ENCODE results near the gene SV2B. TPM values are rescaled to one million over a fixed set of nuclear protein-coding genes. Genes with fewer than 3 reads are reported as not detected.

The SV2B gene
- total RNA-seq, 1 experiment from 2014 or later = not detected

DNA sequence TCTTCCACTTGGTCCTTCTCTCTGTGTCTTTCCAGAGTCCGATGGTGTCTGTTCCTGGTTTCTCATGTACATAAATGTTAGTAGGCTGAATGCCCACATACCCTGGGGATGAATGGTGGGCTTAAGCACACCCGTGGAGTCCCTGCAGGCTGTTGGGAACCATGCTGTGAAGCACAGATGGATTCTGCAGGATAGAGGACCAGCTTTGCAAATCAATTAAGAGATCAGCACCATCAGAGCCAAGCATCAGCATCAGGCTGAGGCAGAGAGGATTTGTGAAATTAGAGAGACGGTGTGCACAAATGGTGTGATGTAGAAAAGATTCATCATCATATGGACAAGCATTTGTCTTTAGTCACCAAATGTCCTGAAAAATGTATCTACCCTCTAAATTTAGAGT, 127.1 kb downstream of the SV2B start:
- Histone ChIP-seq H3K4ac (ENCODE audit: low read depth, low read length) (no peak overlapping the region), H2BK12ac (ENCODE audit: insufficient read length, low read depth, low read length) (no peak overlapping the region), H2BK120ac (ENCODE audit: low read depth, low read length, poor library complexity, severe bottlenecking) (no peak overlapping the region), H2AFZ (ENCODE audit: low read length) (no peak overlapping the region), H3K18ac (ENCODE audit: insufficient read length, low read depth, low read length) (no peak overlapping the region), H3K79me1 (ENCODE audit: insufficient read depth, low read depth, low read length, poor library complexity, severe bottlenecking) (no peaks in the 10 kb centered on the region), H2BK15ac (ENCODE audit: low read depth, low read length) (no peak overlapping the region), H3T11ph (ENCODE audit: low read length) (no peak overlapping the region), H3K9me3 (ENCODE audit: control insufficient read depth, low read depth, low read length) (no peaks in the 10 kb centered on the region), H3K79me2 (ENCODE audit: insufficient read depth, low read length) (no peaks in the 10 kb centered on the region), H2BK5ac (ENCODE audit: insufficient read length, low read length) (no peak overlapping the region), H3K27me3 (ENCODE audit: insufficient read depth, low read length) (no peaks in the 10 kb centered on the region), H3K4me1 (ENCODE audit: insufficient read depth, low read length) (no peaks in the 10 kb centered on the region), H2BK20ac (ENCODE audit: low read depth, low read length, poor library complexity, severe bottlenecking) (no peak overlapping the region), H3K27ac (ENCODE audit: insufficient read length, low read depth, low read length) (no peak overlapping the region), H4K5ac (ENCODE audit: insufficient read length, low read depth, low read length) (no peak overlapping the region), H4K8ac (replicated peaks; ENCODE audit: insufficient read length, low read depth, low read length) (no peak overlapping the region), H3K23ac (ENCODE audit: insufficient read length, low read depth, low read length) (no peak overlapping the region), H4K91ac (ENCODE audit: insufficient read length, low read depth, low read length) (no peak overlapping the region), H3K23me2 (ENCODE audit: insufficient read length, low read depth, low read length, poor library complexity, severe bottlenecking) (no peaks in the 10 kb centered on the region), H3K9ac (ENCODE audit: extremely low read depth, insufficient read length, low read length) (no peak overlapping the region), H2AK5ac (ENCODE audit: insufficient read length, low read length) (no peak overlapping the region), H3K4me2 (ENCODE audit: insufficient read depth, insufficient read length, low read length) (no peak overlapping the region), H3K56ac (ENCODE audit: insufficient read length, low read depth, low read length) (no peak overlapping the region), H3K14ac (ENCODE audit: insufficient read depth, low read length) (no peak overlapping the region), H4K20me1 (ENCODE audit: control insufficient read depth, insufficient read depth, insufficient read length) (no peaks in the 10 kb centered on the region)
- H3K27ac Mint-ChIP-seq = no peak overlapping the region; a peak in 1 of 7 replicates
- no peak for DNase-seq
- peaks cover 9% of the 10 kb centered on the region for H3K27me3 Mint-ChIP-seq (ENCODE audit: low read depth)
- peaks cover 21 to 27% of the 10 kb centered on the region in 2 experiments for H3K4me1 Mint-ChIP-seq
- no peaks in the 10 kb centered on the region for H3K9me3 Mint-ChIP-seq
- WGBS (ENCODE audit: extremely low coverage, insufficient read length, low lambda C conversion rate) = no CpG with 5 or more reads among the region's 3 CpGs
- no peaks in the 10 kb centered on the region for H3K36me3 Mint-ChIP-seq (ENCODE audit: insufficient read depth in 1 of 3, low read depth in 3 of 3)
- no peak overlapping the region for H3K4me3 Mint-ChIP-seq
- TF ChIP-seq, protein P1, sequence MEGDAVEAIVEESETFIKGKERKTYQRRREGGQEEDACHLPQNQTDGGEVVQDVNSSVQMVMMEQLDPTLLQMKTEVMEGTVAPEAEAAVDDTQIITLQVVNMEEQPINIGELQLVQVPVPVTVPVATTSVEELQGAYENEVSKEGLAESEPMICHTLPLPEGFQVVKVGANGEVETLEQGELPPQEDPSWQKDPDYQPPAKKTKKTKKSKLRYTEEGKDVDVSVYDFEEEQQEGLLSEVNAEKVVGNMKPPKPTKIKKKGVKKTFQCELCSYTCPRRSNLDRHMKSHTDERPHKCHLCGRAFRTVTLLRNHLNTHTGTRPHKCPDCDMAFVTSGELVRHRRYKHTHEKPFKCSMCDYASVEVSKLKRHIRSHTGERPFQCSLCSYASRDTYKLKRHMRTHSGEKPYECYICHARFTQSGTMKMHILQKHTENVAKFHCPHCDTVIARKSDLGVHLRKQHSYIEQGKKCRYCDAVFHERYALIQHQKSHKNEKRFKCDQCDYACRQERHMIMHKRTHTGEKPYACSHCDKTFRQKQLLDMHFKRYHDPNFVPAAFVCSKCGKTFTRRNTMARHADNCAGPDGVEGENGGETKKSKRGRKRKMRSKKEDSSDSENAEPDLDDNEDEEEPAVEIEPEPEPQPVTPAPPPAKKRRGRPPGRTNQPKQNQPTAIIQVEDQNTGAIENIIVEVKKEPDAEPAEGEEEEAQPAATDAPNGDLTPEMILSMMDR (conservative IDR thresholded peaks at IDR 0.05) = no peak

Measured in H9 (cell line).